Left cardiac atrium (tissue), 4 donors: ENCODE data around the gene IFFO2. TPM values are rescaled to one million over a fixed set of nuclear protein-coding genes. Genes with fewer than 3 reads are reported as not detected.

Source experiments
- ATAC-seq, 2 donors: fragments of 200-7000 bp; cut with Tn5 transposase; one replicate each; pipeline ENCODE4 v1.9.1; 2020; ENCODE audit warnings: mild to moderate bottlenecking in 2 of 2, moderate library complexity in 2 of 2
- DNase-seq: peaks from one replicate; pipeline ENCODE4 v3.0.0-alpha.2; 2020
- intact Hi-C, 2 donors: fragments of 100-400 bp; cut with DNase I; formaldehyde crosslinking; loops; one replicate each; pipeline versions ENCODE4 v1.14.1 to v1.15.1; 2022 to 2023
- total RNA-seq, 2 donors: library from RNA; stranded (reverse); fragmentation: NEBNext Ultra II Directional; extraction: Animal tissue kit (Norgen Biotek cat#: 25700); gene quantifications; one replicate each; pipeline ENCODE4 v1.2.1, GENCODE V29; 2021
- donor health status: DM: no; HTN: yes; CAD: no.
- donor health status: DM: no; HTN: yes; CAD: no; lungs with severe emphysema.
- donor health status: DM: yes; HTN: yes; CAD: no.
- donor health status: Dilated cardiomyopathy.

IFFO2 gene
- total RNA-seq, 2 donors from 2014 or later = 3.4 to 6.4 TPM

DNA sequence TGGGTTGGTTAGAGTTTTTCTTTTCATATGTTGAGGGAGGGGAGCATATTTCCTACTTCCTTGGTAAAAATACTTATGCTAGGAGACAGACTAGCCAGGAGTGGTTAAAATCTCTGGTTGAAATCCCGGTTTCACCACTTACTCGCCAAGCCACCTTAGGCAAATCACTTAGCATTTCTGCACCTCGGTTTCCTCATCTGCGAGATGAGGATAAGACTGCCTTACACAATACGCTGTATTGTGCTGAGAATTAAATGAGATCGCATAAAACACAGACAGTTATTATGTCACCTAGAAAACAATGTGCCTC, 1.4 kb downstream of the IFFO2 start:
- intact Hi-C loops = loop anchor here in 1 of 2 donors (5.0 kb wide), 2 partner anchors 33 to 48 kb away; no protein-coding TSS in a partner anchor
- DNase-seq (no peak), ATAC-seq (no peak)

DNA sequence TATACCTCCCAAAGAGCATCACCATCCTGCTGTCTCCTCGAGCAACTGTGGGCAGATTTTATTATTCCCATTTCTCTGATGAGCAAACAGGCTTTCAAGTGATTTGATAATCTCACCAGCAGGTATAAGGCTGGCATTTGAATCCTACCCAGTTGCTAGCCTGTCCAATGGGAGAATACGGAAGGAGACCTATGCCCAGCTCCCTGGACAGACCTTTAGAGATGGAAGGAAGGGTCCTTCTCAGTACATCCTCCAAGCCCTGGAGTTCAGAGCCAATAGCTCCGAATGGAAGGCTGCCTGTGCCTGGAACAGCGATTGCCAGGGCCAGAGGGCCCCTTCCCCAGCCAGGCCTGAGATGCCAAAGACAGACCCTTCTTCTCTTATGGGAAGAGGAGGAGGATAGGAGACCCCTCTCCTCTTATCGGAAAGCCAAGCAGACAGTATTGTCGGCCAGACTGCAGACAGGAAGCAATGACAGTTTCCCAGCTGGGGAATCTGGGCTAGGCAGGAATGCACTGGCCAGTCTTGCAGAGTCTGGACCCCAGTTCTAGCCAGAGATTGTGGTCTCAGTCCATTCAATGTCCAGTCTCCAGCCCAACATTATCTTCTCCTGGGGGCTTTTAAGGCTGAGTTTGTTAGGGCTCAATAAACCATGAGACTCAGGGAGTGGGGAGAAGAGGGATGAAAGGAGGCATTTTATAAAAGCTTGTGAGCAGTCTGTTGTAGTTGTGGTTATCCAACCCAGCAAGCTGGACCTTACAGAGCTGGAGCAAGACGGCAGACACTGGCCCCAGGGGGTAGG, 2.0 kb downstream of the IFFO2 start:
- DNase-seq = no peak
- intact Hi-C loops = loop anchor here in 1 of 2 donors (5.0 kb wide), 2 partner anchors 32 to 47 kb away; no protein-coding TSS in a partner anchor
- ATAC-seq = no peak

DNA sequence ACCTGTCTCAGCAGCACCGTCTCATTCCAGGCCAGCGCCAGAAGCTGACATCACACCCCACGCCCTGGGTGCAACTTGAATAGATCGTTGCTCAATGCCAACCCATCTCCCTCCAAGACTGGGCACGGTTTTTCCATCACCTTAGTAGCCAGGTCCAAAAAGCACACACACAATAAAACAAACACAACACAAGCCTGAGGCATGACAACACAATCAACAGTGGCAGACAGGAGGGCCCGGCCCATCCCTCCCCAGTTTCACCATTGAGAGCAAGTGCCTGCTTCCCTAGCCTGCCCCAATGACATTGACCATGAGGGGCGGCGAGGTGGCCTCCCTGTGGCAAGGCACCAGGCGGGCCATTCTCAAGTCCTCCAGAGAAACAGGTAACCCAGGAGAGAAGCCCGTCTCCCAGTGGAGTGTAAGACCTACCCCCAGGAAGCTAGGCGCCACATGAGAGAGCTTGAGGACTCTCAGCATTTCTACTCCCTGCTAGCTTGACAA, 2.7 kb downstream of the IFFO2 start:
- intact Hi-C loops = no loop called here
- ATAC-seq (no peak), DNase-seq (no peak)

DNA sequence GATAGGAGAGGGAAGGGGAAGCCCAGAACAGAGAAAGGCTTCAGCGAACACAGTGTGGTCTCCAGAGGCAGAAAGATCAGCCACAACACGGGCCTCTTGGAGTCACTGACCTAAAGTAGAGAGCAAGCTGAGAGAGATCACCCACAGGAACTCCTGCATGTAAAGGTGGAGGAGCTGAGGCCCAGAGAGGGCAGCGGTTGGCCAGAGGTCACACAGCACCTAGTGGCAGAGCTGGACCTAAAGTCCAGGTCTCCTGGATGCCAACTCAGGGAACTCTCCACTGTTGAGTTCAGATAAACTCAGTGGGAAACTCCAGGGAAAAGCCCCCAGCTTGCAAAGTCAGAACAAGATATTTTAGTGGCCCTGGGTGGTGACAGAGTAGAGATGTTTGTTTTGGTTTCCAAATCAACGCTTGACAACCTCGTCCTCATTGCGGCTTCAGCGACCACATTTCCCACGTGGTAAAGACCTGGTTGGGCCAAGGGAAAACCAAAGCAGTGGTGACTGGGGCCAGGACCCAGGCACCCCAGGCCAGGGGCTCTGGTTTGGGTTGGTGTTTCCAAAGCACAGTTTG, 4.6 kb downstream of the IFFO2 start:
- DNase-seq = no peak
- intact Hi-C loops = no loop called here
- no peak for ATAC-seq

DNA sequence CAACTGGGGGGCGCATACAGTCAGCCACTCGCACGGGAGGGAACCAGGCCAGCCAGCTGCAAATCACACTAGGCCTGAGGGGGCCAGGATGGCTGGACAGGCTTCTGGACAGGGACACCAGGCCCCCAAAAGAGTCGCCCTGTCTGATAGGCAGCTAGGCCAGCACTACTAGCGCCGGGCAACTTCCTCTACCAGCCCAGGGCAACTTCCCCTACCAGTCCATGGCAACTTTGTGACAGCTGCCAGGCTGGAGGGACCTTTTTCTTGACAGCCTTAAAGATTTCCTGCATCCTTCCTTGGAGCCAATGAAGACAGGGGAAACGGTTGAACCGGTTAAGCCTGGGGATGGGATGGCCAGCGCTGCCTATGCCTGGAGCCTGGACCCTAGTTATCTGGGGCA, 5.1 kb downstream of the IFFO2 start:
- DNase-seq (no peak), ATAC-seq (no peak)
- intact Hi-C loops = no loop called here

DNA sequence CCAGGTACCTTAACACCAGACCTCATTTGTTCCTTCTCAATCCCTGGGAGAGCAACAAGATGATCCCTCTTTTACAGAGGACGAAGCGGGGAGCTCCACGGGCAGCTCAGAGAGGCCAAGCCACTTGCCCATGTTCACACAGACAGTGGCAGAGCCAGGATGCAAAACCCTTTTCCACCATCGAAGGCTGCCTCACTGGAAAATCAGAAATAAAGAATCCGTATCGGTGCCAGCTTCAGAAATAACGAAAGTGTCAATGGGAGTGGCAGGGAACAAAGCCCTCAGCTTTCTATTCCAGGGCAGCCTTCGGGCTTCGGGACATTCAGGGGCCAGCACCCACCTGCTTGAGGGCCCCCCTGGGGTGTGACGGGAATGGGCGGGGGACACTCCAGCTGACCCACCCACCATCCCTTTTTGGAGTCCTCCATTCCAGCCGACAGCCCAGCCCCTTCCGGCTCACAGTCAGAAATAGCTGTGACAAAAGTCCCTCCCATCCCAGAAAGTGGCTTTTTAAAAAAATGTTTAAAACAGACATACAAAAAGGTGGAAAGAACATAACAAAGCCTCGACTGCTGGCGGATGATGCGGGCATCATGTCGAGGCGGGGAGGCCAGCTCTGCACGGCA, 6.0 kb downstream of the IFFO2 start:
- ATAC-seq (peak; percentile 48 to 60), DNase-seq (peak; percentile 75)
- intact Hi-C loops = no loop called here

DNA sequence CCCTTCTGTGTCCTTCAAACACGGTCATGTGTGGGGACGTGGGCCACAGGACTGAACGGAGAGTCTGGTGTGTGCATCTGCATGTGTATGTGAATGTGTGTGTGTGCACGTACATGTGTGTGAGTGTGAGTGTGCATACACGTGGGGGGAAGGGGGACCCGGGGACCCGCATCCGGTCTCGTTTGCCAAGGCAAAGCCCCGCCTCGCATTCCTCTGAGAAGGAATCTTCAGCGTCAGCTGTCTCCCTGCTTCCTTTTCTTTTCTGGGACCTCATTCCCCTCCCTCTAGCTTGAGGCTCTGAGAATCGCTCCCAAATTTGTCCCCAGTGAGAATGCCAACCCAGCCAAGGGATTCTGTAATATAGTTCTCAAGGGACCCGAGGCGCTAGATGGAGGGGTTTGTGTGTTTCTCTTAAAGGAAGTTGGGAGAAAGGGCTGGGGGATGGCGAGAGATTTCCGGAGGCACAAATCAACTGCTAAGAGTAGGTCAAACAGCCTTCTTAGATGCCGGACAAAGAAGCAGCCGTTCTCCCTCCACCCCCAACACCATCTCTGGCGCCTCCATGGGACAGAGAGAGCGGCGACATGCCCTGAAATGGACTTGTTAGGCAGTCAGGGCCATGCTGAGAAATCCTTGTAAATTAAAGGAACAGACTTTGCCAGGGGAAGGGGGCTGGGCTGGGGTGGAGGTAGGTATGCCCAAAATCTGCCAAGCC, 6.6 kb downstream of the IFFO2 start:
- intact Hi-C loops = no loop called here
- DNase-seq (no peak), ATAC-seq (peak; percentile 9 to 49)

DNA sequence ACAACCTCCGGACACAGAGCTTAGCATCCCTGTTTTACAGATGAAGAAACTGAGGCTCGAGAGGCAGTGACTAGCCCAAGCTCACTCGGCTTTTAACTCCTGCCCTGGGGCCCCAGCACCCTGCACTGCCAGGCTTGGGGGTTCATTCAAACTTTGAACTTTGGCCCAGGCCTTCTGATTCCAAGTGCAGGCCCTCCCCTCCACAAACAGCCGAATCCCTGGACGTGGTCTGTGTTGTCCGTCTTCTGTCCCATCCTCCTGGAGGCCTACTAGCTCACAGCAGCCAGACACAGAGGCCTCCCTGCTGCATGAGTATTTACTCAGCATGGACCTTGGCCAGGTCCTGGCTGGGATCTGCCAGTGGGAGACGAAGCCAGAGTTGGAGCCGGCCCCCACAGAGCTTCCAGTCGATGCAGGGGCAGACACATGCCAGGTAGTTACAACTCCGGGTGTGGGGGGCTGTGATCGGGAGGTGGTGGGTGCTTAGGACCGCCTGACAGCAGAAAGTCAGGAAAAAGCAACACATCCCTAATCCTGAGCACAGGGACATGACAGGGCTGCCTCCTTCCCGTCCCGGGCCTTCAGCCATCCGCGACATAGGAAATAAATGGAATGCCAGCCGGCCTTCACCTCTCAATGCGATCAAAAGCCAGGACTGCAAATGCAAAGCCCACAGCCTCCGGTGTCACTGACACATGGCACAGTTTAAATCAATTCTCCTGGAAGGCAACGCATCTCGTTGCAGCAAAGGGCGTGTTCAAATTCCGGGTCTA, 7.4 kb downstream of the IFFO2 start:
- intact Hi-C loops = no loop called here
- DNase-seq (peak; percentile 69), ATAC-seq (peak; percentile 44 to 61)

DNA sequence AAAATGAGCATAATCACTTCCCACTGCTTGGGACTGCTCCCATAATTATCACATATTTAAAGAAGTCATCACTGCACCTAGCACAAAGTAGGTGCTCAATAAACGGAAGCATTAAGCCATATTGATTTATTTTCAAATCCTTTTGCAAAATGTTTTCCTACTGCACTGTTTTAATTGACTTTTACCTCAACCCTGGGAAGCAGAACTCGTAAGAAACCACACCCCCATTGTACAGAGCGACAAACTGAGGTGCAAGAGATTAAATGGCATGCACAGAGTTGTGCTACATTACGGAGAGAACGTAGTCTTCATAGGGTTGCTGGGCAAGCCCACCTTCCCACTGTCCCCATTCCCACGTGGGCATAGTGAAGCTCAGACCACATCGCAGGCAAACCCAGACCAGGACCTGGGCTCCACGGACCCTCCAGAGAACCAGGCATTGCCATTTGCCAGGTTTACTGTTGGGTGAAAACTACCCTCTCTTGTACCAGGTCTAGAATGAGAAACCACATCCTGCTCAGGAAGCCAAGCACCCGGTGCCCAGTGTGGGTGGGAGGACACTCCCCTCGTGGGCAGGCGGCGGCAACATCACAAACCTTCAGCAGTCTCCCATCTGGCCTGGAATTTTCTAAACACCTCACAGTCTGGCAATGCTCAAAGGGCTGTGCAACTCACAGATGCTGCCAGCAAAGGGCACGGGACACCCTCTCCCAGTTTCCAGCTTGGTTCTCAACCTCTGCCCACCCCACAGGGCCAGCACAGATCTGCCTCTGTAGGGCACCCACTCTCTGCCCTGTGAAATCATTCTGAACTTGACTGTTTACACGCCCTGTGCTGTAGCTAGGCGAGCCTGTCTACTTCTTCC, 8.2 kb downstream of the IFFO2 start:
- ATAC-seq (no peak), DNase-seq (no peak)
- intact Hi-C loops = no loop called here

DNA sequence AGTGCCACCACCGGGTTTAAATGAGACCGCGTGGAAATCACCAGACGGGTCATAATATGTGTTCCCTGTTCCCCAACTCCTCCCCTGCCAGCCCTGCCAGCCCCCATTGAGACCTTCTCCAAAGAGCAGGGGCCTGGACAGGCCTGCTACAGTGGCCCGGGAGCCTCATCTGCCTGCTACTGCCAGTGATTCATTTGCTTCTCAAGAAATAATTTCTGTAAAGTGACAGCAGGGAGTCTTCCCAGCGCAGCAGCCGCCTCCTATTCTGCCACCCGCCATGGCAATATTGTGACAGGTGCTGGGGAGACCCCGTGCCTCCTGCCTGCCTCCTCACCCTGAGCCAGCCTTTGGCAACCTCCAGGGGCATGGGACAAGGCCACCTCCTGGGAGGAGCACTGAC, 8.9 kb downstream of the IFFO2 start:
- ATAC-seq (no peak), DNase-seq (no peak)
- intact Hi-C loops = no loop called here

DNA sequence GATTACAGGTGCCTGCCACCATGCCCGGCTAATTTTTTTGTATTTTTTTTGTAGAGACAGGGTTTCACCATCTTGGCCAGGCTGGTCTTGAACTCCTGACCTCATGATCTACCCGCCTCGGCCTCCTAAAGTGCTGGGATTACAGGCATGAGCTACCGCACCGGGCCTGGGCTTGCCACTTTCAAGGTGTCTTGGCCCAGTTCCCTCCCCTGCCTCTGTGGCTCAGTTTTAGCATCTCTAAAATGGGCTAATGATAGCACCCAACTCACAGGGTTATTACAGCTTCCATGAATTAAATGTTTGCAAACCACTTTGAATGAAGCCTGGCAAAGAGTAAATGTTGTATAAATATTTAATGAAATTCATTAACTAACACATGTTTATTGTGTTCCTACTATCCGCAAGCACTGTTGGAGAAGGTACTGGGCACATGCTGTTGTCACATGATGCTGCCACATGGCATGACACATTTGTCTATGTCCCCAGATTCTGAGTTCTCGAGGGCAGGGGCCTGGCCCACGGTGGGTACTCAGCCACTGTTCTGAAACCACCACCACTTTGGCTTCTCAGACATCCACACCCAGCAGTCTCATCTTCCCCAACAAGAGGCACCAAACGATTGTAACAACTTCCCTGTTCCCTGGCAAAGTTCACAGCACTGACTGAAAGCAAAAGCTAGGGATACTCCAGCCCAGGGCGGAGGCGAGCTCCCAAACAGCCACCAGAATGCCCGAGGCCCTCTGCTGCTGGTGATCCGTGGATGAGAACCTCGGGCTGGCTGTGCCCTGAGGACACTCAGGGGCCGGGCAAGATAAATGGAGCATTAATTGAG, 9.7 kb downstream of the IFFO2 start:
- no peak for DNase-seq

DNA sequence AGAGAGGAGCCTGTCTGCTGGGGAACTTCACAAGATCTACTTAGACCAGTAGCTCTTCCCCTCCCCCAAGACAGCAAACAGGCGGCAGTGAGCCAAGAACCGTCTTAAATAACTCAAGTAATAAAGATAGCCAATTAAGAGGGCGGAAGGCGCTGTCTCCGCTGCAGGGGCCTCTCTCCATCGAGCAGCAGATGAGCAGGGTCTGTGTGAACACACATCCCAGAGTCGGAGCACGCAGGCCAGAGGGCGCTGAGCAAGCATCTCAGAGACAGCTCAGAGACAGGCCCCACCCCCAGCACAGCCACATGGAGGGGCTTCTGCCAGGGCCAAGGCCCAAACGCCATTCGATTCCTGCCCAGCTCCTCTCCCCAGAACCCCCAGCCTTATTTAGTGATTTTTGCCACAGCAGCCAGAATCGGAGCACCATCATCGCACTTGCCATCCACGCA, 11.1 kb downstream of the IFFO2 start:
- DNase-seq (peak; percentile 46), ATAC-seq (no peak)
- intact Hi-C loops = no loop called here

More for the DNA sequence above, 9.7 kb downstream of the IFFO2 start:
- intact Hi-C loops = no loop called here
- ATAC-seq = no peak

DNA sequence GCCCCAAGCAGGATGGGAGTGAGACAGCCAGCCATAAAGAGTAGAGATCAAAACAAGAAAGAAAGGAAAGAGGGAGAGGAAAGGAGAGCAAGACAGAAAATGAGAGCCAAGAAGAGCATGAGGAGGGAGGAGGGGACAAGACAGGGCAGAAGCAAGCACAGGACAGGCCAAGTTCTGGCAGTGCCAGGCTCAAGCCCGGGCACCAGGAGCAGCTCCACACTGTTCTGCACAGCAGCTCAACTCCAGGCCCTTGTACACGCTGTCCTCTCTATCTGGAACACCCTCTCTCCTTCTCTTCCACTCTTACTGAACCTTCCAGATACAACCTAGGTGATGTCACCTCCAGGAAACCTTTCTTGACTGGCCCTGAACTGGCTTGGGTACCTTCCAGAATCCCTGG, 11.7 kb downstream of the IFFO2 start:
- ATAC-seq = no peak
- intact Hi-C loops = no loop called here
- DNase-seq = no peak

DNA sequence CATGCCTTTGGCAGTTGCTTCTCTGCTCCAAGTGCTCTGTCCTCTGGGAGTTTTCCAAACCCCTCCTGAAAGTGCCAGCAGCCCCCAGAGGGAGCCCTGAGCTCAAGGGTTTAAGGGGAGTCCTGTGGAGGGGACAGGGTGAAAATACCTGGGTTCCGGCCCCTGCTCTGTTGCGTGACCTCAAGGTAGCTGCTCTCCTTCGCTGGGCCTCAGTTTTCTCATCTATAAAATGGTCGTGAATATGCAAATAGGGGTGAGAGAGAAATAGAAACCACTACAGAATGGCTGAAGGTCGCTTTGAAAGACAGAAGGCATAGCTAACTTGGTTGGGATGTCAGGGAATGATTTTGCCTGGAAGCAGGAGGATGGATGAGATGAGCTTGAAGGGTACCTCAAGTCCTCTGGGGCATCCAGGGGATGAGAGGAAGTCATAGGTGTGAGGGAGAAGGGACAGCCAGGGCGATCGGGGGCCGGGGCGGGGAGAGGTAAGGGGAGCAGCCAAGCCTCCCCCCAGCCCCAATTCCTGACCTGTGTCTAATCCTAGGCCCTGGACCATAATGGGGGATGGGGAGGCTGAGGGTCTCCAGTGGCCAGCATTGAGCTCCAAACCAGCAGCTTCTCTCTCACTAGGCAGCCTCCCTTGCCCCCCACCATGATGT, 12.4 kb downstream of the IFFO2 start:
- no peak for DNase-seq

DNA sequence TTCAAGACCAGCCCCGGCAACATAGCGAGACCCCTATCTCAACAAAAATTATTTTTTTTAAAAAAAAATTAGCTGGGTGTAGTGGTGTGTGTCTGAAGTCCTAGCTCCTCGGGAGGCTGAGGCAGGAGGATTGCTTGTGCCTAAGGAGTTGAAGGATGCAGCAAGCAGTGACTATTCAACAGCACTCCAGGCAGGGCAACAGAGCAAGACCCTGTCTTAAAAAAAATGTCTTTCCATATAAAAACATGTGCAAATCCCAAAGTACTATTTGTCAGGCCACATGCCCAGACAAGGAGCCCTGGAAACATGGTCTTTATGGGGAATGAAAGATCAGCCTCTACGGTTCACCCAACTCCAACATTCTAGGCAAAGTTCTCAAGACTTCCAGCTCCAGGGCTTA, 13.3 kb downstream of the IFFO2 start:
- no peak for ATAC-seq
- intact Hi-C loops = no loop called here
- no peak for DNase-seq

More for the DNA sequence above, 12.4 kb downstream of the IFFO2 start:
- intact Hi-C loops = no loop called here
- ATAC-seq = no peak

DNA sequence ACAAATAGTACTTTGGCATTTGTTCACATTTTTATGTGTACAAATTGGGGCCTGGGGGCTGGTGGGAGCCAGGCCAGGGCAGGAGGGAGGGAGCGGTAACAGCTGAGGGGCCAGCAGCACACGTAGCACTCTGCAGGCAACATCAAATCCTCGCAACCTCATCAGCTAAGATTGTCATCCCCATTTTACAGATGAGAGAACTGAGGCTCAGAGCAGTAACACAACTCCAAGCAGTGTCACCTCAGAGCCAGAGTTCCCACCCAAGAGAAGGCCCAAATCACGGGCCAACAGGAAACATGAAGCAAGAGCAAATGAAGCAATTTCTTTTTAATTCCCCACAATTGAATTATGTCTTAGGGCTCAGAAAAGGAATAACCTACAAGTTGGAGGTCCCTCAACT, 14.1 kb downstream of the IFFO2 start:
- ATAC-seq = no peak
- intact Hi-C loops = no loop called here
- no peak for DNase-seq
